Pancreas (tissue), 10 donors: Measurements from ENCODE around the gene RIPK1. TPM values are rescaled to one million over a fixed set of nuclear protein-coding genes. Genes with fewer than 3 reads are reported as not detected.

ENCODE experiments used
- ATAC-seq, 4 donors: fragments of 200-7000 bp; cut with Tn5 transposase; one replicate each; pipeline versions ENCODE4 v1.8.0 to v1.9.1; 2020; ENCODE audit warnings: mild to moderate bottlenecking in 4 of 4, moderate library complexity in 4 of 4
- DNase-seq, 6 donors: peaks; one replicate each; pipeline ENCODE4 v3.0.0-alpha.2; 2020
- FAIRE-seq: peaks from 2 replicates; lab custom pipeline; 2012; peaks lifted over from hg19 to GRCh38; lab: Jason Lieb, UNC
- H3K27ac ChIP-seq, 4 donors: fragments of 200-600 bp; sonication (generic); 1 replicate in 3 of 4; 2 replicates in 1 of 4; pipeline versions ENCODE4 v1.5.0 to v1.8.0; 2020
- H3K27me3 ChIP-seq, 4 donors: fragments of 200-600 bp; one replicate each; pipeline ENCODE4 v1.8.0; 2021
- H3K36me3 ChIP-seq, 3 donors: fragments of 200-600 bp; sonication (generic) in 1 of 3; one replicate each; pipeline versions ENCODE4 v1.5.0 to v1.8.0; 2020 to 2021
- H3K4me1 ChIP-seq, 3 donors: fragments of 200-600 bp; one replicate each; pipeline ENCODE4 v1.8.0; 2021
- H3K4me3 ChIP-seq, 4 donors: fragments of 200-600 bp; sonication (generic) in 2 of 4; one replicate each; pipeline versions ENCODE4 v1.5.0 to v1.8.0; 2020 to 2021
- H3K9me3 ChIP-seq, 4 donors: fragments of 200-600 bp; one replicate each; pipeline ENCODE4 v1.8.0; 2021
- CTCF ChIP-seq, 4 donors: fragments of 200-600 bp; sonication (generic) in 3 of 4; IDR thresholded peaks; one replicate each; pipeline versions ENCODE4 v1.5.0 to v1.8.0; 2021; ENCODE audit warnings: antibody characterized with exemption in 4 of 4
- WGBS, 2 donors: extraction: QIAGEN DNeasy Blood & Tissue Kit; methylation state at CpG; one replicate each; pipeline ENCODE4 v1.1.7; 2013; 5-methylcytosine and 5-hydroxymethylcytosine counted together
- intact Hi-C, 3 donors: fragments of 100-400 bp; cut with DNase I; formaldehyde crosslinking; loops; one replicate each; pipeline versions ENCODE4 v1.11.1 to v1.14.2; 2022
- polyA plus RNA-seq, 2 donors: library from polyadenylated mRNA; stranded (reverse); fragments of 200-250 nt; gene quantifications; one replicate each; pipeline ENCODE4 v1.2.3, GENCODE V29; 2013
- total RNA-seq, 6 donors: library from RNA; stranded (reverse); fragmentation: NEBNext Ultra II Directional in 4 of 6; extraction: Animal tissue kit (Norgen Biotek cat#: 25700) in 4 of 6; gene quantifications; one replicate each; pipeline versions ENCODE4 v1.2.1 to v1.2.4, GENCODE V29; 2021 to 2023
- donor health status: healthy with polysubstance abuse.
- donor health status: DM: no; HTN: no; CAD: no; lungs with moderate emphysema.
- donor health status: DM: no; HTN: no; CAD: no.
- donor health status: control.
- donor health status: control.
- donor health status: Bipolar disorder and iron deficiency.
- donor health status: DM: yes; HTN: yes; CAD: no.
- donor health status: DM: no; HTN: no; CAD: no.
- donor health status: DM: no; HTN: no; CAD: no.
- donor health status: DM: yes; HTN: yes; CAD: no.

The RIPK1 gene
- total and polyA plus RNA-seq, 8 donors = 9.0 to 20.5 (median 9.9) TPM

DNA sequence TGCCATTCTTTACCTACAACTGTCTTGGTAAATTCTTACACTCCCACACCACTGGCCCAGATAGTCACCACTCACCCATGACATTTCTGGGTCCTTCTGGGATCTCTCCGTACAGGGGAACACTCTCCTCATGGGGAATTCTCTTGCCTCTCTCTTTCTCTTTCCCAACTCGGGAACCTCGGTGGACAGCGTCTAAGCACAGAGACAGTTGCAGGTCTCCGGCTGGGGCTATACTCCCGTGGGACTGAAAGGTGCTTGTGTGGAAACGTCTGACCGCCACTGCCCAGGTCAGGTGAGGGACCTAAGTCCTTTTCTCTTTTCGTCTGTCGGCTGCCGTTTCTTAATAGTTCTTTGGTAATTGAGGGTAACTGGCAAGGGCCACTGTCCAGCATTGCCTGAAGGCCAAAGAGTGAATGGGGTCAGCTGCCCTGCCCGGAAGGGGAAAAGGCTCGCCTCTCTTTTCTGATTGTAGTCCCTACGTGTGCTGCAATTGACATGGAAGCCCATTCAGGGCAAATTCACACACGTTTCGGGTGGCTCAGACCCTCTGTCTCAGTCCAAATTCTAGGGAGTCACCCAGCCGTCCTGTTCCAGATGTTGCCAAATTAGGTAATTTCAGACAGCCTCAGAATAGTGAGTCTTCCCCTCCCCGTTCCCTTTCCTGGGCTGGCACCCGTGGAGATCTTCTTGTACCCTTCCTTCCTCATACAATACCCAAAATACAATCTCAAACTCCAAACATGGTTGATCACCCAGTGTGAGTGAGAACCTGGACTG lies 31.2 kb upstream of the RIPK1 start:
- no peak for TF ChIP-seq CTCF (IDR thresholded peaks at IDR 0.05)
- DNase-seq (no peak), FAIRE-seq (no peak), ATAC-seq (no peak)
- Histone ChIP-seq H3K27me3 (no peaks in the 10 kb centered on the region), H3K9me3 (no peaks in the 10 kb centered on the region), H3K27ac (no peak overlapping the region), H3K4me1 (no peaks in the 10 kb centered on the region), H3K36me3 (no peaks in the 10 kb centered on the region), H3K4me3 (no peak overlapping the region)
- intact Hi-C loops = no loop called here
- WGBS, 2 donors = 74 to 83% methylated on average over 19 of the region's 19 CpGs

DNA sequence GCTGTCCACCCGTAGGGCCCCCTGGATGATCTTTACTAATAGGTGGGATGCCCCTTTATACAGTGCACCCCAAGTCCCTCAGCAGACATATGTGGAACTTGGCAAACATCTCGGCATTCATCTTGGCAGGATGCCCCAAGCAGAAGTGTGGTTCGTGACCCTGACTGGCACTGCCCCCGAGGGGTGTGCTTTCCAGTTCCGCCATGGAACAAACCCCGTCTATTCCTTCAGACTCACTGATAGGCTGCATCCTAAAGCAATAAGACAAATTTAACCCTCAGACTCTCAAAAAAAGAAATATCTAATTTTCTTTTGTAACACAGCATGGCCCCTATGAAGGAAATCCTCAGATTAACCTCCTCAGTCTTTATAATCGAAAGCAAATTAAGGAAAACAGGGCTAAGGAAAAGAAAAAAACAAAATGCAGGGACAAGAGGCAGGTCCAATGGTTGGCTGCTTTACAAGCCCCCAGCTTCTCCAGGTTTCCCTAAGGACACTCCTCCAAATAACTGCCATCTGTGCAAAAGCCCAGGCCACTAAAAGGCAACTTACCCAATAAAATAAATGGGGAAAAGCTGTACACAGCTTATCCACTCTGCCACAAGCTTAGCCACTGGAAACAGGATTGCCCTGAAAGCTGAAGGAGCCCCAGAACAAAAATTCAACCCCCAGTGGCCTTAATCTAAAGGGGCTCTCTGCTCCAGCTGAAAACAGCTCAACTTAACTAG lies 30.5 kb upstream of the RIPK1 start:
- Histone ChIP-seq H3K4me3 (no peak overlapping the region), H3K36me3 (no peaks in the 10 kb centered on the region)
- intact Hi-C loops = no loop called here

GRCh38 chr6:3039384-3039783 lies 28.9 kb upstream of the RIPK1 start:
- DNase-seq = no peak
- WGBS, 2 donors = 19% methylated on average over 3 of the region's 3 CpGs
- TF ChIP-seq CTCF (IDR thresholded peaks at IDR 0.05) = no peak
- no peak for FAIRE-seq
- Histone ChIP-seq H3K4me1 (no peaks in the 10 kb centered on the region), H3K27ac (no peak overlapping the region), H3K36me3 (no peaks in the 10 kb centered on the region), H3K4me3 (no peak overlapping the region), H3K27me3 (no peaks in the 10 kb centered on the region), H3K9me3 (no peaks in the 10 kb centered on the region)
- ATAC-seq = no peak
- intact Hi-C loops = no loop called here

More for the DNA sequence above, 30.5 kb upstream of the RIPK1 start:
- FAIRE-seq (no peak), ATAC-seq (peak in 1 of 4 donors; percentile 20), DNase-seq (no peak)
- no peak overlapping the region for H3K27ac ChIP-seq
- WGBS, 2 donors = 45 to 46% methylated on average over 7 of the region's 7 CpGs
- no peaks in the 10 kb centered on the region for H3K4me1 ChIP-seq
- H3K27me3 ChIP-seq = no peaks in the 10 kb centered on the region
- TF ChIP-seq CTCF (IDR thresholded peaks at IDR 0.05) = no peak
- H3K9me3 ChIP-seq = no peaks in the 10 kb centered on the region

GRCh38 chr6:3041147-3041546 lies 27.1 kb upstream of the RIPK1 start:
- DNase-seq (no peak), ATAC-seq (no peak), FAIRE-seq (no peak)
- H3K27me3 ChIP-seq = no peaks in the 10 kb centered on the region
- intact Hi-C loops = no loop called here
- no peaks in the 10 kb centered on the region for H3K9me3 ChIP-seq
- H3K4me3 ChIP-seq = no peak overlapping the region
- H3K4me1 ChIP-seq = no peaks in the 10 kb centered on the region
- H3K27ac ChIP-seq = no peak overlapping the region
- no peaks in the 10 kb centered on the region for H3K36me3 ChIP-seq
- no peak for TF ChIP-seq CTCF (IDR thresholded peaks at IDR 0.05)
- 92 to 94% methylated on average over 3 of the region's 3 CpGs for WGBS, 2 donors

DNA sequence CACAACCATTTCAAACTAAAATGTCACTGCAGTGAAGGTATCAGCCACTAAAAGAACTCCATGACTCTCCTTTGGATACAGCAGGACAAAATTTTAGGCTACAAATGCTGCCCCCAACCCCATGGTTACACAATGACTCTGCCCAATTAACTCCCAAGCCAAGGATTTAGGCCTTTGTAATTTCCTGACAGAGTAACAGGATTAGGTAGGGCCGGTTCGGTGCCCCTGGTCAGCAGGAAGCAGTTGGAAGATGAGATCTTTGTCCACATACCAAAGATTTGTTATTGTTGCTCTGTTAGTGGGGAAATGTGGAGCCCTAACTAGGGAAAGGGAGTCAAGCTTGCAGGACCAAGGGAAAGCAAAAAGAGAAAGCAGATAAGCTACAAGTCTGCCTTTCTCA lies 26.7 kb upstream of the RIPK1 start:
- no peaks in the 10 kb centered on the region for H3K9me3 ChIP-seq
- TF ChIP-seq CTCF (IDR thresholded peaks at IDR 0.05) = no peak
- no peak overlapping the region for H3K4me3 ChIP-seq
- no peaks in the 10 kb centered on the region for H3K4me1 ChIP-seq
- ATAC-seq (no peak), FAIRE-seq (no peak), DNase-seq (no peak)
- no peaks in the 10 kb centered on the region for H3K36me3 ChIP-seq
- no peaks in the 10 kb centered on the region for H3K27me3 ChIP-seq
- intact Hi-C loops = no loop called here
- H3K27ac ChIP-seq = no peak overlapping the region
- 52 to 55% methylated on average over 2 of the region's 2 CpGs for WGBS, 2 donors
